HG02870 (cell line): ENCODE data around the gene FBH1.
"Not testable (repeated sequence)": the region's sequence is repeated elsewhere in the genome, so short reads cannot be mapped to it uniquely, and the experiment has no call there.

ENCODE experiments used
- ATAC-seq: cut with Tn5 transposase; IDR thresholded peaks from one replicate; pipeline ENCODE4 v1.9.1; 2021; ENCODE audit warnings: mild to moderate bottlenecking, moderate library complexity; ENCODE audit not compliant: unreplicated experiment

Gene FBH1

DNA sequence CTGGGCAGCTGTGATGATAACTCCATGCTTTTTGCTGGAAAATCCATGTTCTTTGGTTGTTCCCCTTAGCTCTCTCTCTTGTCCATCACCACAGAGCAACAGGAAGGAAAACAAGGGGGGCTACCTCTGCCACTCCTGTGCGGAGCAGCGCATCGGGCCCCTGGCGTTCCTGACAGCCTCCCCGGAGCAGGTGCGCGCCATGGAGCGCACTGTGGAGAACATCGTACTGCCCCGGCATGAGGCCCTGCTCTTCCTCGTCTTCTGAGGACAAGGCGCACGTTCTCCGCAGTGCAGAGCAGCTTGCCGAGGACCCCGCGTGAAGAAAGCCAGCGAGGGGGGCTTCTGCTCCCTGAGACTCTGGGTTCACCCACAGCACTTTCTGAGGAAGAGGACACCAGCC lies 47.0 kb downstream of the FBH1 start:
- ATAC-seq = no peak

- no peak for ATAC-seq
Measured at GRCh38 chr10:5938291-5938690, 48.2 kb downstream of the FBH1 start.

- no peak for ATAC-seq
Measured at GRCh38 chr10:5940807-5941218, 50.8 kb downstream of the FBH1 start.

- ATAC-seq = no peak
Measured at GRCh38 chr10:5941579-5941978, 51.5 kb downstream of the FBH1 start.

- no peak for ATAC-seq
Measured at GRCh38 chr10:5942001-5942400, 52.0 kb downstream of the FBH1 start.

DNA sequence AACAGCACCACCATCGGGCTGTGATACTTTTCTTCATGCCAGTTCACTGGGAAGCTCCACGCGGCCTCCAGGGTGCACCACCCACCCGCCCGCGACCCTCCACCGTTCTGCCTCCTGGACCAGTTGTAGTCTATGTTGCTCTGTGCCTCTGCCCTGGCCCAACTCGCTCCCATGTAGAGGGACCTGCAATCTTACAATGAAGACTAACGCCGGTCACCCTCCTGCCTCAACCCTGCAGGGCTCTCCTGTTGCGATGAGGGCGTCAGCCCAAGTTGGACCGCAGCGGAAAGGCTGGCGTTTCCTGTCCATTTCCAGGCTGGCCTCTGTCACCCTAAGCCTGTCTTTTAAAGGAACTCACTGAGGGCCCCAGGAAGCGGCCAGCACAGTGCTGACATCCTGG lies 52.4 kb downstream of the FBH1 start:
- no peak for ATAC-seq

DNA sequence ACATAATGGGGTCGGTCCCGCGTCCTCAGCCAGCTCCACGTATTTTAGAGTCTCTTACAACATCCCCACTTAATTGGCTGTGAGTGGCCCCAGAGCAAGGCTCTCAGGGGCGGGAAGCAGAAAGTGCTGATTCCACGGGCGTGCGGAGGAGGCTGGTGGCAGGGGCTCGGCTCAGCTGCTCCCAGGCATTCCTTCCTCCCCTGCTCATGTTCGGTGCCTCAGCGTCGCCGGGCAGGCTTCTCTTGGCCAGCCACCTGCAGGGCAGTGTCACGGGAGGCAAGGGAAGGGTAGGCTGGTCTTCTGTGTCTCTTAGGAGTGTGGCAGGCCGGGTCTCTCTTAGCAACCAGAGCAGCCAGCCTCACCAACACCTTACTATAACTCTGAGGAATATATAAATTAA lies 53.5 kb downstream of the FBH1 start:
- ATAC-seq = no peak

- no peak for ATAC-seq
Measured at GRCh38 chr10:5944389-5945189, 54.5 kb downstream of the FBH1 start.

DNA sequence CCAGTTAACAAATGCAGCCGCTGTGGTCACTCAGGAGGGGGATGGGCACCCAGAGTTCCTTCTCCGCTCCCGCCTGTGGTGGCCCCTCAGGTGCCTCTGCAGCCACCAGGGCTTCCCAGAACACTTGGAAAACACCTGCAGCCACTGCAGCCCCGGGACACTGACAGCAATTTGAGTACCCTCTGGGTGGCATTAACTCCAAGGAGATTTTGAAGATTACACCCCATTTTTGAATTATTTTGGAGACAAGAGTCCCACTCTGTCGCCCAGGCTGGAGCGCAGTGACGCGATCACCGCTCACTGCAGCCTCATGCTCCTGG lies 55.1 kb downstream of the FBH1 start:
- ATAC-seq = no peak

DNA sequence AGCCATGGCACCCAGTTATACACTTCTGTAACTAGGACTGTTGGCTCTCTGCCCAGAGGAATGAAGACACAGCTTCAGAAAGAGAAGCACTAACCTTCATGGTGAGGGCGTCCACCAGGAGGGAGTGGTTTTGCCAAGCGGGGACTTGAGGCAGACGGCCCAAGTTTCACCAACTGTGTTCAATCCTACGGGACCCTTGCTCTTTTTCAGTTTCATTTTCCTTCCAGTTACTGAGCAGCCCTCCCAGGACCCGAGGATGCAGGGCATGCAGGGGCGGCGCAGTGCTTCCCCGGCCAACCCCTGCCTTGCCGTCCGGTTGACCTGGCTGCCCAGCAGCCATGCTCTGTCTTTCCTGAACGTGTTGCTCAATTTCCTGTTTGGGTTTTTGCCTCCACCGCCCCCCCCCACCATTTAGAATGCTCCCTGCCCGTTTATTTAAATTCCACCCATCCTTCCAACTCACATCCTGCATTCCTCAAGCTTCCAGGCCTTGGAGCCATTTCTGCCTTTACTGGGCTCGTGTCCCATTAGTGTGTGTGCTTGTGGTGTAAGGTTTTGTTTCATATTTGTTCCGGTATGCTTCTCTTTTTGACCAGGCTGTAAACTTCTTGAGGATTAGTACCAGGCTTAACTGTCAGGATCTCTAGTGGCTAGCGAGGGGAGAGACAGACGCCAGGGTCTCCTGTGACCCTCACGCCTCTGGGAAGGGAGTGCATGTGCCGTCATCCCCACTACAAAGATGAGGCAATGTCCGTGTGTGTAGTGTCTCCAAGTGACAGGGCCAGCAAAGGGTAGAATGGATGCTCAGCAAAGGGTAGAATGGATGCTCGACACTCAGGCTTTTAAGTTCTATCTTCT lies 55.7 kb downstream of the FBH1 start:
- no peak for ATAC-seq

GRCh38 chr10:5946419-5946775 lies 56.4 kb downstream of the FBH1 start:
- ATAC-seq = not testable (repeated sequence)

GRCh38 chr10:5946786-5947185 lies 56.7 kb downstream of the FBH1 start:
- ATAC-seq = no peak

DNA sequence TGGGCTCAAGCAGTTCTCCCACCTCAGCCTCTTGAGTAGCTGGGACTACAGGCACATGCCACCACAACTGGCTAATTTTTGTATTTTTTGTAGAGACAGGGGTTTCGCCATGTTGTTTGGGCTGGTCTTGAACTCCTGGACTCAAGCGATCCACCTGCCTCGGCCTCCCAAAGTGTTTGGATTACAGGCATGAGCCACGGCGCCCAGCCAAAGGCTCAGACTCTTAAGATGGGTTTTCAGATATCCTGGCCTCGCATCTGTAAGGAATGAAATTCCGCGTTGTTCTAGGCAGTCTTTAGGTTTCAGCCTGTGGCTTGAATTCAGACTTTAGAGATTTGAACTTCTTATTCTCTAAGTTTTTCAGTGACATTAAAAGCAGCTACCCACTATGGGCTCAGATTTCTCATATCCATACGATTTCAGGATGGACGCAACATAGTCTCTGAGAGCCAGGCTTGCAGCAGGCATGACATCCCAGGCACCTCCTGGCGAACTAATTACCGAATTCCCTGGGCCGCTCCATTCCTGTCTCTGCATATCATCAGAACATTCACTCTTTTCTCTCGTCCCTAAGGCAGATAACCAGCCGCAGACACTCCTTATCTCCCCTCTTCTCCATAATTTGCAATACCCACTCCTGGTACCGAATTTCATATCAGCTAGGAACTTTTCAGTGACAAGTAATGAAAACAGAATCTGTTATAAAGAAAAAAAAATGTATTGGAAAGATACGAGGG lies 57.6 kb downstream of the FBH1 start:
- ATAC-seq = no peak

DNA sequence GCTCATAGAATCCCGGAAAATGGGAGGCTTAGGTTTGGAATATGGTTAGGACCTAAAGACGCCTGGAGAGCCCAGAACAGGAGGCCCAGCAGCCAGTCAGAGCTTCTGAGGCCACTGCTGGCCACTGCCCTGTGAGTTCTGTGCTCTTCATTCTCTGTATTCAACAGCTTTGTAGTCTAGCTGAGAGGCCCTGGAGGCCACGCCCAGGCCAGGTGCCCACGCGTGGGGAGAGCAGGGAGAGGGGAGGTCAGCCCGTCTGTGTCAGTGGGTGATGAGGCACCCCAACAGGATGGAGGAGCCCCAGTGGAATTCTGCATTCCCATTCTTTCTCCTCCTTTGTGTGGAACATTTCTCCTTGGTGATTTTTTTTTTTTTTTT lies 58.2 kb downstream of the FBH1 start:
- ATAC-seq = no peak

GRCh38 chr10:5949009-5949759 lies 59.1 kb downstream of the FBH1 start:
- no peak for ATAC-seq

- no peak for ATAC-seq
Measured at GRCh38 chr10:5951167-5951711, 61.2 kb downstream of the FBH1 start.

DNA sequence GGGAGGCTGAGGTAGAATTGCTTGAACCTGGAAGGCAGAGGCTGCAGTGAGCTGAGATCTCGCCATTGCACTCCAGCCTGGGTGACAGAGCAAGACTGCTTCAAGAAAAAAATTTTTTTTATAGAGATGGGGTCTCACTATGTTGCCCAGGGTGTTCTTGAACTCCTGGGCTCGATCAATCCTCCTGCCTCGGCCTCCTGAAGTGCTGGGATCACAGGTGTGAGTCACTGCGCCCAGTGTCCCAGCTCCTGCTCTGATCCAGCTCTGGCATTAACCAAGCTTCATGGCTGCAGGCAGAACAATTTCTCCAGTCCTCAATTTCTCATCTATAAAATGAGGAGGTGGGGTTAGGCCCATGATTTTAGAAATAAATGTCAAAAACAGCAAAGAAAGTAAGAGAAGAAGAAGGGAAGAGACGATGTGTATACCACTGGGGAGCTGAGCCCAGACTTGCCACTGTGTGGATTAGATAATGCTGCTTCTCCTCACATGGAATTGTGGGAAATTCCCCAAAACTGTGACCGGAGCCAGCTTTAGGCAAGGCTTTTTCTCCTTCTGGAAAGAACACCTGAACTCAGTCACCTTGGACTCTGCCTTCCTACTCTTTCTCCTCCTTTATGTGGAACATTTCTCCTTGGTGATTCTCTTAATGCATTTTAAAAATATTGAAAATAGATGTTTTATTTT lies 61.8 kb downstream of the FBH1 start:
- no peak for ATAC-seq

DNA sequence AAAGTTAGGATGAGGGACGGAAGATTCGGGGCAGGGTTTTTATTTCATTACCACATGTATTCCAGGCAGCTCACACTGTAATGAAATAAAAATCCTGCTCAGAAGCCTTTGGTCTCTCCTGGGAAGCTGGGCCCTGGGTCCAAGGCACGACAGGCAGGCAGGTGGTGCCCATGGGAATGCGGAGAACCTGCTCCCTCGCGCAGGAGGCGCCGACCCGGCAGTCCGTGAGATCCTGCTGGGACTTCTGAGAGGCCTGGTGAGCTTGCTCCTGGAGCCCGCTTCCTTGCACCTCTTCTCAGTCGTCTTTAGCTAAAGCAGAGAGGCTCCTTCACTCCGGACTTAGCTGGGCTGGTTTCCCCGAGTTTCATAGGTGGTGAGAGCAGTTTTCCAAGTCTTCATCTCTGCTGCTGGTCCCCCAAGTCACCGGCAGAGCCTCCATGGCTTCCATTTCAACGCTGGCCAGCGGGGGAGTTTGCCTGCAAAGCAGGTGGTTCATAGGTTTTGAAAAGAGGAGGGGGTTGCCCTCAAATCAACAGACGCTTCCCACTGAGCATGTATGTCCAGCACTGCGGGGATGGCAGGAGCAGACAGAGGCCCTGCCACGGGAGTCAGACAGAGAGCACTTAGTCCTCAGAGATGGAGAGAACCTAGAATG lies 62.8 kb downstream of the FBH1 start:
- no peak for ATAC-seq

DNA sequence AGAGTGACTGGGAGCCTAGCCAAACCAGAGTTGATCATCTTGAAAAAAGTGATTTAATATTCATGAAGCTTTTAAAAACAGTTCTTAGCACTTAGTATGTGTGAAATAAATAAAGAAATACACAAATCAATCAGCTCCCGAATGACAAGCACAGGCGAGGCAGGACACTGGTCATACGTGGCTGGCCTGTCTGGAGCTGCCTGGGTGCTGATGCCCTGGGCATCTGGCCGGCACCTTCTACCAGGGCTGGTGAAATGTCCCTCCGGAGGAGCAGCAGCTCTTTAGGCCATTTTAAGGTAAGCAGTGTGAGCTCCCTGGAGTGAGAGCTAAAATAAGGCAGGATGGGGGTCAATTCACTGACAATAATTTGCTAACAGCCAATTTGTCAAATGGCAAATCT lies 63.6 kb downstream of the FBH1 start:
- ATAC-seq = no peak
